ENCODE results near the gene OVCA2.

The OVCA2 gene

GRCh38 chr17:2034806-2035540 is 6.8 kb upstream of the OVCA2 start:
- no peak for DNase-seq

GRCh38 chr17:2035541-2036488 is 6.0 kb upstream of the OVCA2 start:
- DNase-seq: no peak

GRCh38 chr17:2037155-2037554 is 4.7 kb upstream of the OVCA2 start:
- no peak for DNase-seq

GRCh38 chr17:2040219-2040827 is 1.5 kb upstream of the OVCA2 start:
- DNase-seq: no peak

- no peak for DNase-seq
Observed at GRCh38 chr17:2040942-2041560, 771 bp upstream of the OVCA2 start.

GRCh38 chr17:2042390-2042847 is 597 bp downstream of the OVCA2 start:
- DNase-seq: no peak

- DNase-seq: no peak
Observed at GRCh38 chr17:2042933-2043332, 1.1 kb downstream of the OVCA2 start.

- no peak for DNase-seq
Observed at GRCh38 chr17:2043785-2044184, 2.0 kb downstream of the OVCA2 start.

GRCh38 chr17:2044263-2044894 is 2.6 kb downstream of the OVCA2 start:
- DNase-seq: no peak

- no peak for DNase-seq
Observed at GRCh38 chr17:2047590-2047989, 5.8 kb downstream of the OVCA2 start.

GRCh38 chr17:2048805-2049204 is 7.0 kb downstream of the OVCA2 start:
- DNase-seq: no peak

- peak; percentile 97 for DNase-seq
Observed at GRCh38 chr17:2049333-2050299, 7.8 kb downstream of the OVCA2 start.

GRCh38 chr17:2050300-2051060 is 8.7 kb downstream of the OVCA2 start:
- DNase-seq: peak; percentile 90

GRCh38 chr17:2051061-2051932 is 9.5 kb downstream of the OVCA2 start:
- peak; percentile 71 for DNase-seq

- no peak for DNase-seq
Observed at GRCh38 chr17:2051933-2052559, 10.2 kb downstream of the OVCA2 start.

GRCh38 chr17:2053380-2054261 is 11.8 kb downstream of the OVCA2 start:
- DNase-seq: peak; percentile 92

GRCh38 chr17:2054262-2054511 is 12.4 kb downstream of the OVCA2 start:
- no peak for DNase-seq

Measured in activated effector memory CD4-positive, alpha-beta T cell treated with anti-CD3 and anti-CD28 coated beads, Interleukin-2, amount 50 U/mL, for 16 hours (primary cell).